ENCODE results near the gene CAVIN4.

The CAVIN4 gene

DNA sequence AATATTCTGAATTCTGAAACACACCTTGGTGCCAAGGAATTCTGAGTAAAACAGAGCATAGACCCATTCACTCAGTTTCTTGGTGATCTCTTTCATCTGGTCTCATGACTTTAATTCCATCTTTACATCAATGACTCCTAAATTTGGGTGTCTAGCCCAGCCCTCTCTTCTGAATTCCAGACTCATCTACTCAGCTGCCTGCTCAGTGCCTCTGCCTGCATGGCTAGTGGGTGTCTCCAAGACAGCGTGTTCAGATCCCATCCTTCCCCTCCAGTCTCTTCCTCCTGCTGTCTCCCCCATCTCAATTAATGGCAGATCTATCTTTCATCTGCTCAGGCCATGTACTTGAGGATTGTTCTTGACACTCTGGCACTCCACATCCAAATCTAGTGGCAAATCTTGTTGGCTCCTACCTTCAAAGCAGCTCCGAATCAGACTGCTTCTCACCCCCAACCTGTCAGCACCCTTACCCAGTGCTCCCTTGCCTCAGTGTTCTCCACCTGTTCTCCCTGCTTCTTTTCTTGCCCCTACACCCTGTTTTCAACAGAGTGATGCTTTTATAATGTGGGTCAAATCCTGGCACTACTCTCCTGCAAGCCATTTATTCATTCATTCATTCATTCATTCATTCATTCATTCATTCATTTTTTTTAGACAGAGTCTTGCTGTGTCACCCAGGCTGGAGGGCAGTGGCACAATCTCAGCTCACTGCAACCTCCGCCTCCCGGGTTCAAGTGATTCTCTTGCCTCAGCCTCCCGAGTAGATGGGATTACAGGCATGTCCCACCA is 5.3 kb downstream of the CAVIN4 start:
- Histone ChIP-seq H3K4me1 (ENCODE audit: insufficient read depth, low read length) (no peaks in the 10 kb centered on the region), H3K9me3 (ENCODE audit: insufficient read depth, low read length, severe bottlenecking) (no peaks in the 10 kb centered on the region), H3K9ac (ENCODE audit: low read depth, low read length) (no peak overlapping the region), H2AFZ (ENCODE audit: low read depth, low read length) (no peak overlapping the region), H3K79me2 (ENCODE audit: insufficient read depth, low read length) (no peaks in the 10 kb centered on the region), H3K4me3 (ENCODE audit: low read depth in 1 of 2, low read length in 2 of 2) (no peak overlapping the region), H3K4me2 (ENCODE audit: insufficient read depth, low read length) (no peak overlapping the region), H4K20me1 (ENCODE audit: insufficient read depth, low read length) (no peaks in the 10 kb centered on the region), H3K27ac (ENCODE audit: low read length) (no peak overlapping the region), H3K27me3 (ENCODE audit: insufficient read depth, low read length, poor library complexity) (no peaks in the 10 kb centered on the region), H3K36me3 (ENCODE audit: insufficient read depth, low read length) (no peaks in the 10 kb centered on the region)
- ATAC-seq (ENCODE audit: insufficient read depth, low read depth) (no peak), DNase-seq (no peak)
- TF ChIP-seq, protein P1, sequence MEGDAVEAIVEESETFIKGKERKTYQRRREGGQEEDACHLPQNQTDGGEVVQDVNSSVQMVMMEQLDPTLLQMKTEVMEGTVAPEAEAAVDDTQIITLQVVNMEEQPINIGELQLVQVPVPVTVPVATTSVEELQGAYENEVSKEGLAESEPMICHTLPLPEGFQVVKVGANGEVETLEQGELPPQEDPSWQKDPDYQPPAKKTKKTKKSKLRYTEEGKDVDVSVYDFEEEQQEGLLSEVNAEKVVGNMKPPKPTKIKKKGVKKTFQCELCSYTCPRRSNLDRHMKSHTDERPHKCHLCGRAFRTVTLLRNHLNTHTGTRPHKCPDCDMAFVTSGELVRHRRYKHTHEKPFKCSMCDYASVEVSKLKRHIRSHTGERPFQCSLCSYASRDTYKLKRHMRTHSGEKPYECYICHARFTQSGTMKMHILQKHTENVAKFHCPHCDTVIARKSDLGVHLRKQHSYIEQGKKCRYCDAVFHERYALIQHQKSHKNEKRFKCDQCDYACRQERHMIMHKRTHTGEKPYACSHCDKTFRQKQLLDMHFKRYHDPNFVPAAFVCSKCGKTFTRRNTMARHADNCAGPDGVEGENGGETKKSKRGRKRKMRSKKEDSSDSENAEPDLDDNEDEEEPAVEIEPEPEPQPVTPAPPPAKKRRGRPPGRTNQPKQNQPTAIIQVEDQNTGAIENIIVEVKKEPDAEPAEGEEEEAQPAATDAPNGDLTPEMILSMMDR (IDR thresholded peaks at IDR 0.05; ENCODE audit: borderline replicate concordance, extremely low read depth, low read length, poor library complexity, severe bottlenecking), result no peak
- TF ChIP-seq EZH2 (IDR thresholded peaks at IDR 0.05; ENCODE audit: borderline replicate concordance, low read depth, low read length, severe bottlenecking), result no peak

DNA sequence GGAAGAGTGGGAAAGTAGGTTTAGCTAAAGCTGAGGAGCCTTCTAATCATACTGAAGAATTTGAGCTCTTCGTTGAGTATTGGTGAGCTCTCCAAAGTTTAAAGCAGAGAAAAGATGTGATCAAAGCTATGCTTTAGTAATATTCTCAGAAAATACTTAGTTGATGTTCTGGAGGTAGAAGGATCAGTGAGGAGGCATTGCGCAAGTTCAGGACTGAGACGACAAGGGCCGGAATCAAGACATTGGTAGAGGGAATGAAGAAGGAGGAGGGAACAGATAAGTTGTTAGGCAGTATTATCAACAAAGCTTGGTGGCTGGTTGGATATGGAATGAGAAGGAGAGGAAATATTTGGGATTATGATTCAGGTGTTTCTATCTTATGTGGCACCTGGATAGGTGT is 7.1 kb downstream of the CAVIN4 start:
- H2AFZ ChIP-seq (ENCODE audit: low read depth, low read length), result no peak overlapping the region
- H3K79me2 ChIP-seq (ENCODE audit: insufficient read depth, low read length), result no peaks in the 10 kb centered on the region
- DNase-seq, result no peak
- H3K27ac ChIP-seq (ENCODE audit: low read length), result no peak overlapping the region
- no peaks in the 10 kb centered on the region for H3K4me1 ChIP-seq (ENCODE audit: insufficient read depth, low read length)
- H4K20me1 ChIP-seq (ENCODE audit: insufficient read depth, low read length), result no peaks in the 10 kb centered on the region
- TF ChIP-seq, protein P1 (IDR thresholded peaks at IDR 0.05; ENCODE audit: borderline replicate concordance, extremely low read depth, low read length, poor library complexity, severe bottlenecking), result no peak
- no peak for TF ChIP-seq EZH2 (IDR thresholded peaks at IDR 0.05; ENCODE audit: borderline replicate concordance, low read depth, low read length, severe bottlenecking)
- H3K9me3 ChIP-seq (ENCODE audit: insufficient read depth, low read length, severe bottlenecking), result no peaks in the 10 kb centered on the region
- no peak overlapping the region for H3K4me2 ChIP-seq (ENCODE audit: insufficient read depth, low read length)
- no peaks in the 10 kb centered on the region for H3K36me3 ChIP-seq (ENCODE audit: insufficient read depth, low read length)
- no peak overlapping the region for H3K9ac ChIP-seq (ENCODE audit: low read depth, low read length)
- no peaks in the 10 kb centered on the region for H3K27me3 ChIP-seq (ENCODE audit: insufficient read depth, low read length, poor library complexity)
- no peak overlapping the region for H3K4me3 ChIP-seq (ENCODE audit: low read depth in 1 of 2, low read length in 2 of 2)
- ATAC-seq (ENCODE audit: insufficient read depth, low read depth), result no peak

DNA sequence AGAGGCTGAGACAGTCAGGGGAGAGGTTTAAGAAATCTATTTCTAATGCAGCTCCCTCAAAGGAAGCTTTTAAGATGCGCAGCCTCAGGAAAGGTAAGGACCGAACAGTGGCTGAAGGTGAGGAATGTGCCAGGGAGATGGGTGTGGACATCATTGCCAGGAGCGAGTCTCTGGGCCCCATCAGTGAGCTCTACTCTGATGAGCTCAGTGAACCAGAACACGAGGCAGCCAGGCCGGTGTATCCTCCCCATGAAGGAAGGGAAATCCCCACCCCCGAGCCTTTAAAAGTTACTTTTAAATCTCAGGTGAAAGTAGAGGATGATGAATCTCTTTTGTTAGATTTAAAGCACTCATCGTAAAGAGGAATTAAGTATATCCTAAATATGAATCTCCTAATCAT is 8.2 kb downstream of the CAVIN4 start:
- Histone ChIP-seq H3K4me3 (ENCODE audit: low read depth in 1 of 2, low read length in 2 of 2) (no peak overlapping the region), H3K27ac (ENCODE audit: low read length) (no peak overlapping the region), H3K4me2 (ENCODE audit: insufficient read depth, low read length) (no peak overlapping the region), H3K27me3 (ENCODE audit: insufficient read depth, low read length, poor library complexity) (no peaks in the 10 kb centered on the region), H3K9me3 (ENCODE audit: insufficient read depth, low read length, severe bottlenecking) (no peaks in the 10 kb centered on the region), H4K20me1 (ENCODE audit: insufficient read depth, low read length) (no peaks in the 10 kb centered on the region), H2AFZ (ENCODE audit: low read depth, low read length) (no peak overlapping the region), H3K79me2 (ENCODE audit: insufficient read depth, low read length) (no peaks in the 10 kb centered on the region), H3K4me1 (ENCODE audit: insufficient read depth, low read length) (no peaks in the 10 kb centered on the region), H3K36me3 (ENCODE audit: insufficient read depth, low read length) (no peaks in the 10 kb centered on the region), H3K9ac (ENCODE audit: low read depth, low read length) (no peak overlapping the region)
- ATAC-seq (ENCODE audit: insufficient read depth, low read depth) (no peak), DNase-seq (no peak)
- TF ChIP-seq EZH2 (IDR thresholded peaks at IDR 0.05; ENCODE audit: borderline replicate concordance, low read depth, low read length, severe bottlenecking), result no peak
- TF ChIP-seq, protein P1 (IDR thresholded peaks at IDR 0.05; ENCODE audit: borderline replicate concordance, extremely low read depth, low read length, poor library complexity, severe bottlenecking), result no peak
